ENCODE measurements around the gene KRT28. TPM values are rescaled to one million over a fixed set of nuclear protein-coding genes. Genes with fewer than 3 reads are reported as not detected.
"Not testable (repeated sequence)": the region's sequence is repeated elsewhere in the genome, so short reads cannot be mapped to it uniquely, and the experiment has no call there.

The KRT28 gene
- total RNA-seq, 4 donors from 2014 or later, result 0.88 TPM; not detected in 3

GRCh38 chr17:40818343-40818732 is 18.6 kb upstream of the KRT28 start:
- no peak for TF ChIP-seq CTCF (IDR thresholded peaks at IDR 0.05)
- no peak for DNase-seq
- peak overlapping the region; percentile 79 to 96 (median 90) for H3K27ac ChIP-seq
- no peaks in the 10 kb centered on the region for H3K9me3 ChIP-seq
- H3K4me3 ChIP-seq, result peak overlapping the region; percentile 67 to 93 (median 68)
- no peaks in the 10 kb centered on the region for H3K27me3 ChIP-seq
- H3K4me1 ChIP-seq, result peaks cover 0 to 5% (median 2%) of the 10 kb centered on the region in 4 donors
- H3K36me3 ChIP-seq, result peaks cover 0 to 11% (median 0%) of the 10 kb centered on the region in 3 donors

- Histone ChIP-seq H3K4me1 (peaks cover 0 to 5% (median 2%) of the 10 kb centered on the region in 4 donors), H3K9me3 (no peaks in the 10 kb centered on the region), H3K27me3 (no peaks in the 10 kb centered on the region), H3K4me3 (no peak overlapping the region), H3K27ac (no peak overlapping the region), H3K36me3 (peaks cover 0 to 11% (median 0%) of the 10 kb centered on the region in 3 donors)
- no peak for DNase-seq
- TF ChIP-seq CTCF (IDR thresholded peaks at IDR 0.05) (no peak), POLR2A (IDR thresholded peaks at IDR 0.05) (no peak)
Measured at GRCh38 chr17:40817103-40817682, 17.4 kb upstream of the KRT28 start.

- Histone ChIP-seq H3K9me3 (no peaks in the 10 kb centered on the region), H3K27me3 (no peaks in the 10 kb centered on the region), H3K27ac (no peak overlapping the region), H3K36me3 (peaks cover 0 to 11% (median 0%) of the 10 kb centered on the region in 3 donors), H3K4me3 (no peak overlapping the region), H3K4me1 (peaks cover 0 to 5% (median 2%) of the 10 kb centered on the region in 4 donors)
- TF ChIP-seq POLR2A (IDR thresholded peaks at IDR 0.05) (no peak), CTCF (IDR thresholded peaks at IDR 0.05) (no peak)
- no peak for DNase-seq
Measured at GRCh38 chr17:40816569-40816968, 16.8 kb upstream of the KRT28 start.

- Histone ChIP-seq H3K4me1 (peaks cover 0 to 5% (median 2%) of the 10 kb centered on the region in 4 donors), H3K9me3 (no peaks in the 10 kb centered on the region), H3K4me3 (no peak overlapping the region), H3K27me3 (no peaks in the 10 kb centered on the region), H3K27ac (no peak overlapping the region), H3K36me3 (peaks cover 0 to 11% (median 0%) of the 10 kb centered on the region in 3 donors)
- TF ChIP-seq CTCF (IDR thresholded peaks at IDR 0.05) (no peak), POLR2A (IDR thresholded peaks at IDR 0.05) (no peak)
- DNase-seq, result no peak
Measured at GRCh38 chr17:40815381-40815780, 15.6 kb upstream of the KRT28 start.

- not testable (repeated sequence) for H3K4me3 ChIP-seq, H3K27ac ChIP-seq, DNase-seq, H3K4me1 ChIP-seq, H3K9me3 ChIP-seq, H3K27me3 ChIP-seq
- peaks cover 0 to 11% (median 0%) of the 10 kb centered on the region in 3 donors for H3K36me3 ChIP-seq
Measured at GRCh38 chr17:40814657-40815056, 14.9 kb upstream of the KRT28 start.

- H3K4me3 ChIP-seq, result no peak overlapping the region
- H3K4me1 ChIP-seq, result peaks cover 0 to 4% (median 0%) of the 10 kb centered on the region in 4 donors
- H3K9me3 ChIP-seq, result no peaks in the 10 kb centered on the region
- peaks cover 0 to 11% (median 0%) of the 10 kb centered on the region in 3 donors for H3K36me3 ChIP-seq
- no peak overlapping the region for H3K27ac ChIP-seq
- TF ChIP-seq CTCF (IDR thresholded peaks at IDR 0.05) (no peak), POLR2A (IDR thresholded peaks at IDR 0.05) (no peak)
- no peaks in the 10 kb centered on the region for H3K27me3 ChIP-seq
- no peak for DNase-seq
Measured at GRCh38 chr17:40813804-40814203, 14.0 kb upstream of the KRT28 start.
